OCI-LY1 (cell line): ENCODE results near the gene SYT6.

Experiments
- H2AFZ ChIP-seq: fragments of 200-600 bp; sonication (generic), shearing (Covaris generic); 2 replicates; pipeline ENCODE4 v1.6.0; 2014; ENCODE audit warnings: antibody characterized with exemption, mild to moderate bottlenecking, low read length
- H3F3A ChIP-seq: fragments of 200-600 bp; sonication (generic), shearing (Covaris generic); 2 replicates; pipeline ENCODE4 v1.6.0; 2014; ENCODE audit warnings: mild to moderate bottlenecking, antibody characterized with exemption, low read length, moderate library complexity; ENCODE audit not compliant: insufficient read depth
- H3K27ac ChIP-seq: fragments of 200-600 bp; sonication (generic); 2 replicates; pipeline ENCODE4 v1.5.1; 2014; ENCODE audit warnings: low read length, mixed run types, mild to moderate bottlenecking, low read depth; ENCODE audit not compliant: poor library complexity, severe bottlenecking
- H3K27me3 ChIP-seq: fragments of 200-600 bp; sonication (generic); 2 replicates; pipeline ENCODE4 v1.6.0; 2014; ENCODE audit warnings: antibody characterized with exemption, mild to moderate bottlenecking, low read length, moderate library complexity; ENCODE audit not compliant: insufficient read depth
- H3K36me3 ChIP-seq: fragments of 200-600 bp; sonication (generic); 2 replicates; pipeline ENCODE4 v1.6.1; 2014; ENCODE audit warnings: mild to moderate bottlenecking, antibody characterized with exemption, low read length, moderate library complexity, mixed read lengths; ENCODE audit not compliant: insufficient read depth
- H3K4me1 ChIP-seq: fragments of 200-600 bp; sonication (generic); 2 replicates; pipeline ENCODE4 v1.5.1; 2014; ENCODE audit warnings: mild to moderate bottlenecking, low read length, moderate library complexity; ENCODE audit not compliant: insufficient read depth, severe bottlenecking
- H3K4me2 ChIP-seq: fragments of 200-600 bp; sonication (generic), shearing (Covaris generic); 2 replicates; pipeline ENCODE4 v1.6.1; 2014; ENCODE audit warnings: low read length
- H3K4me3 ChIP-seq: fragments of 200-600 bp; sonication (generic); 2 replicates; pipeline ENCODE4 v1.5.1; 2014; ENCODE audit warnings: low read length, low read depth, mild to moderate bottlenecking, mixed read lengths; ENCODE audit not compliant: poor library complexity, severe bottlenecking
- H3K79me2 ChIP-seq: fragments of 200-600 bp; shearing (Covaris generic); 2 replicates; pipeline ENCODE4 v1.6.1; 2016; ENCODE audit warnings: mixed run types, low read length, mixed read lengths; ENCODE audit not compliant: insufficient read depth
- H3K9ac ChIP-seq: fragments of 200-600 bp; sonication (generic), shearing (Covaris generic); 2 replicates; pipeline ENCODE4 v1.6.1; 2014; ENCODE audit warnings: mild to moderate bottlenecking, low read length, mixed read lengths
- H3K9me2 ChIP-seq: fragments of 200-600 bp; sonication (generic), shearing (Covaris generic); 2 replicates; pipeline ENCODE4 v1.6.1; 2014; ENCODE audit warnings: low read depth, mild to moderate bottlenecking, low read length, mixed read lengths
- H3K9me3 ChIP-seq: fragments of 200-600 bp; shearing (Covaris generic); 2 replicates; pipeline ENCODE4 v1.6.1; 2014; ENCODE audit warnings: low read length, mixed read lengths
- H4K20me1 ChIP-seq: fragments of 200-600 bp; sonication (generic), shearing (Covaris generic); 2 replicates; pipeline ENCODE4 v1.6.0; 2016; ENCODE audit warnings: mild to moderate bottlenecking, low read length; ENCODE audit not compliant: insufficient read depth
- EZH2 ChIP-seq: fragments of 200-600 bp; sonication (generic), shearing (Covaris generic); IDR thresholded peaks from 2 replicates; pipeline ENCODE4 v1.8.0; 2017; ENCODE audit warnings: borderline replicate concordance, mixed run types, mild to moderate bottlenecking, antibody characterized with exemption, low read length, moderate library complexity, mixed read lengths
- TF ChIP-seq, protein P1 (sequence below): fragments of 200-600 bp; sonication (generic), shearing (Covaris generic); IDR thresholded peaks from 2 replicates; pipeline ENCODE4 v1.5.1; 2017; ENCODE audit warnings: mild to moderate bottlenecking, antibody characterized with exemption, low read length, moderate library complexity, mixed read lengths

SYT6 gene

GRCh38 chr1:114139540-114139939, 14.1 kb downstream of the SYT6 start:
- no peak overlapping the region for H3K4me3 ChIP-seq
- no peaks in the 10 kb centered on the region for H3K27me3 ChIP-seq
- H3K27ac ChIP-seq, result no peak overlapping the region
- no peaks in the 10 kb centered on the region for H3K9me2 ChIP-seq
- H3K79me2 ChIP-seq, result no peaks in the 10 kb centered on the region
- no peak overlapping the region for H3K9ac ChIP-seq
- H4K20me1 ChIP-seq, result no peaks in the 10 kb centered on the region
- H3K9me3 ChIP-seq, result no peaks in the 10 kb centered on the region
- H3K4me2 ChIP-seq, result no peak overlapping the region
- H3K36me3 ChIP-seq, result no peaks in the 10 kb centered on the region
- TF ChIP-seq EZH2, result no peak
- TF ChIP-seq, protein P1, sequence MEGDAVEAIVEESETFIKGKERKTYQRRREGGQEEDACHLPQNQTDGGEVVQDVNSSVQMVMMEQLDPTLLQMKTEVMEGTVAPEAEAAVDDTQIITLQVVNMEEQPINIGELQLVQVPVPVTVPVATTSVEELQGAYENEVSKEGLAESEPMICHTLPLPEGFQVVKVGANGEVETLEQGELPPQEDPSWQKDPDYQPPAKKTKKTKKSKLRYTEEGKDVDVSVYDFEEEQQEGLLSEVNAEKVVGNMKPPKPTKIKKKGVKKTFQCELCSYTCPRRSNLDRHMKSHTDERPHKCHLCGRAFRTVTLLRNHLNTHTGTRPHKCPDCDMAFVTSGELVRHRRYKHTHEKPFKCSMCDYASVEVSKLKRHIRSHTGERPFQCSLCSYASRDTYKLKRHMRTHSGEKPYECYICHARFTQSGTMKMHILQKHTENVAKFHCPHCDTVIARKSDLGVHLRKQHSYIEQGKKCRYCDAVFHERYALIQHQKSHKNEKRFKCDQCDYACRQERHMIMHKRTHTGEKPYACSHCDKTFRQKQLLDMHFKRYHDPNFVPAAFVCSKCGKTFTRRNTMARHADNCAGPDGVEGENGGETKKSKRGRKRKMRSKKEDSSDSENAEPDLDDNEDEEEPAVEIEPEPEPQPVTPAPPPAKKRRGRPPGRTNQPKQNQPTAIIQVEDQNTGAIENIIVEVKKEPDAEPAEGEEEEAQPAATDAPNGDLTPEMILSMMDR, result no peak
- H3K4me1 ChIP-seq, result no peaks in the 10 kb centered on the region
- no peaks in the 10 kb centered on the region for H3F3A ChIP-seq
- H2AFZ ChIP-seq, result no peak overlapping the region

DNA sequence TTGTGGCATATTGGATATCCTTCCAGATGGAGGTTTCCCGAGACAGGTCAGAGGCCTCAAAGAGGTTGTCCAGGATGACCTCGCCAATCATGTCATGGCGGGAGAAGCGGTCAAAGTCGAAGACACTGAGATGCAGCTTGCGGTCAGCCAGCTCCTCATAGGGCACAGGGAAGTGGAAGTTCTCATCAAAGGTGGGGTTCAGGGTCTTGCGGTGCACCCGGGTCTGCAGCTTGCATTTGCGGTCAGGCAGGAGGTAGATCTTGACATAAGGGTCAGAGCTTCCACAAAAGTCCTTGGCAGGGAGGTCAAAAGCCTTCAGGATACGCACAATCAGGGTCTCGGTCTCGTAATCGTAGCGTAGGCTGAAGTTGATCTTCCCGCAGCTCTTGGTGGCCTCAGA, 16.2 kb downstream of the SYT6 start:
- H3K27me3 ChIP-seq, result 0 out of 2 replicates have a peak, but pooled peaks cover 3% of the 10 kb centered on the region
- H3K79me2 ChIP-seq, result no peaks in the 10 kb centered on the region
- H3K27ac ChIP-seq, result no peak overlapping the region
- H3K4me1 ChIP-seq, result no peaks in the 10 kb centered on the region
- H4K20me1 ChIP-seq, result no peaks in the 10 kb centered on the region
- TF ChIP-seq, protein P1, result no peak
- no peak for TF ChIP-seq EZH2
- H2AFZ ChIP-seq, result no peak overlapping the region
- no peaks in the 10 kb centered on the region for H3K9me3 ChIP-seq
- no peaks in the 10 kb centered on the region for H3K9me2 ChIP-seq
- H3K4me2 ChIP-seq, result no peak overlapping the region
- H3F3A ChIP-seq, result no peaks in the 10 kb centered on the region
- H3K4me3 ChIP-seq, result no peak overlapping the region
- H3K36me3 ChIP-seq, result no peaks in the 10 kb centered on the region
- H3K9ac ChIP-seq, result no peak overlapping the region

- TF ChIP-seq, protein P1, result no peak
- no peak for TF ChIP-seq EZH2
- H3K79me2 ChIP-seq, result no peaks in the 10 kb centered on the region
- no peak overlapping the region for H3K27ac ChIP-seq
- no peaks in the 10 kb centered on the region for H3K9me2 ChIP-seq
- no peaks in the 10 kb centered on the region for H3K36me3 ChIP-seq
- H2AFZ ChIP-seq, result no peak overlapping the region
- no peak overlapping the region for H3K4me3 ChIP-seq
- no peaks in the 10 kb centered on the region for H3K9me3 ChIP-seq
- no peak overlapping the region for H3K9ac ChIP-seq
- no peaks in the 10 kb centered on the region for H4K20me1 ChIP-seq
- no peaks in the 10 kb centered on the region for H3K4me1 ChIP-seq
- H3K4me2 ChIP-seq, result no peak overlapping the region
- no peaks in the 10 kb centered on the region for H3F3A ChIP-seq
- 0 out of 2 replicates have a peak, but pooled peaks cover 3% of the 10 kb centered on the region for H3K27me3 ChIP-seq
These were observed 17.9 kb downstream of the SYT6 start for GRCh38 chr1:114135786-114136185.
